Measurements from ENCODE around the gene RHCE. TPM values are rescaled to one million over a fixed set of nuclear protein-coding genes. Genes with fewer than 3 reads are reported as not detected.
"Not testable (repeated sequence)": the region's sequence is repeated elsewhere in the genome, so short reads cannot be mapped to it uniquely, and the experiment has no call there.

The RHCE gene
- 0.60 TPM for polyA plus RNA-seq
- long read RNA-seq, donor 1, result 0 reads
- long read RNA-seq, donor 2, result 0 reads
- long read RNA-seq, donor 3, result 0 reads
- long read RNA-seq, donor 4, result 0 reads
- long read RNA-seq, donor 5, partial matches to known transcripts, result 0 of 1 reads
- long read RNA-seq, donor 5, other reads (novel, unspliced or antisense), result 0 of 1 reads
- long read RNA-seq, donor 6, result 0 reads
- long read RNA-seq, donor 7, result 0 reads
- long read RNA-seq, donor 8, result 0 reads
- long read RNA-seq, donor 9, result 0 reads
- long read RNA-seq, donor 10, partial matches to known transcripts, result 7 of 13 reads
- long read RNA-seq, donor 10, other reads (novel, unspliced or antisense), result 6 of 13 reads
- long read RNA-seq, donor 11, result 0 reads

DNA sequence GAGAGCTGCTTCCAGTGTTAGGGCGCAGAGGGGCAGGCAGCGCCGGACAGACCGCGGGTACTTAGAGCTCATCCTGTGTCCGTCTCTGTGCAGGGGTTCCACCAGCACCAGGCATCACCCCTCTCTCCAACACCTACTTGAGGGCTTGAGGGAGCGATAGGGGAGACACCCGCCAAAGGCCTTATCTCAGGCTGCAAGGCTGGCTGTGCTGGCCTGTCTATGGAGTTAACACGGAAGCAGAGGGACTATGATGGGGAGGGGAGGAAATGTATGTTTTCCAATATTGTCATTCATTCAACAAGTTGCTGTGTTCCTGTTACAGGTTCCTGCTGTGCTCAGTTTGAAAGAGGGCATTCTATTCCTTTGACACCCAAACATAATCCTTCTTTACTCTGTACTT lies at the start of gene RHCE:
TSS of gene RHCE (minus strand) at position 111 of the 400 bp plus-strand sequence. CDS start at position 72, 39 bp downstream.
- H3K36me3 ChIP-seq (ENCODE audit: control insufficient read depth, insufficient read depth, low read length); H3K27me3 ChIP-seq (ENCODE audit: control insufficient read depth, insufficient read depth, low read length): not testable (repeated sequence)

GRCh38 chr1:25469177-25469576 lies 48.6 kb upstream of the RHCE start:
- DNase-seq, result no peak
- H3K9me3 ChIP-seq (ENCODE audit: control insufficient read depth, low read depth, low read length), result no peaks in the 10 kb centered on the region
- 90% methylated on average over 1 of the region's 2 CpGs for WGBS (ENCODE audit: insufficient coverage, low lambda C conversion rate)

More for the DNA sequence above, at the start of gene RHCE:
- no CpG with 5 or more reads among the region's 9 CpGs for WGBS (ENCODE audit: insufficient coverage, low lambda C conversion rate)
- not testable (repeated sequence) for H3K4me1 ChIP-seq (ENCODE audit: control insufficient read depth, insufficient read depth, low read length); H3K4me3 ChIP-seq (ENCODE audit: low read length); H3K9me3 ChIP-seq (ENCODE audit: control insufficient read depth, low read depth, low read length); H3K27ac ChIP-seq (ENCODE audit: low read length); DNase-seq

DNA sequence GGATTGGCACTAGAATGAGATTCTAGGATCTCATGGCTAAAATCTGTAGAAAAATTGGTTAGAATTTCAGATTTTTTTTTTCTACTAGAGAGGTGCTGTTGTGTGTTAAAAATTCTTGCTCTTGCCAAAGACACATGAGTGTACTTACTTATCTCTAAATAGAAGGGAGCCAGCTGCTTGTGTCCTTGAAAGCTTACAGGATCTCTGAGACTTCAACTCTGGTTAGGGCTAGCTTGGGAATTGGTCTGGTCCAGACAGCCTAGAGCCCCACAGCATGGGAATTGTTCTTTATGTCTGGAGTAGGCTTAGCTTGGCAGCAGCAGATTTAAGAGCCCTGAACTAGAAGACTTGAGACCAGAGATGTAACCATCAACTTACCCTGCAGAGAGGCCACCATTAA lies 47.4 kb upstream of the RHCE start:
- DNase-seq, result no peak

More at GRCh38 chr1:25469177-25469576, 48.6 kb upstream of the RHCE start:
- H3K27me3 ChIP-seq (ENCODE audit: control insufficient read depth, insufficient read depth, low read length), result no peaks in the 10 kb centered on the region
- H3K4me3 ChIP-seq (ENCODE audit: low read length), result no peak overlapping the region
- H3K27ac ChIP-seq (ENCODE audit: low read length), result no peak overlapping the region
- no peaks in the 10 kb centered on the region for H3K4me1 ChIP-seq (ENCODE audit: control insufficient read depth, insufficient read depth, low read length)
- peaks cover 2% of the 10 kb centered on the region for H3K36me3 ChIP-seq (ENCODE audit: control insufficient read depth, insufficient read depth, low read length)

DNA sequence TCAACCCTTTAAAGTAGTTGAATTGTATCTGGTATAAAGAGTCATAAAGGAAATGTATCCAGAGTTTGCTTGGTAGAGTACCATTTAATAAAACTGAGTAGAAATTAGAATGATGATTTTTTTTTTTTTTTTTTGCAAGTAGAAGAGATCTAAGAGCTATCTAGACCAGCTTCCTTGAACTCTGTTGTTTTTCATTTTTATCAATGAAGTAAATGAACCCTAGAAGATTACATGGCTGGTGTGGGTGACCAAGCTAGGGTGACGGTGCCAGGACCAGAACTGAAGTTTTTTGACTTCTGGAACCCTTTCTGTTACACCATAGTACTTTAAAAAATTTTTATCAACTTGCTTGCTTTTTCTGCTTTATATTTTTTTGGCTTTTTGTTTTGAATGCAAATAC lies 47.0 kb upstream of the RHCE start:
- DNase-seq, result no peak
- WGBS (ENCODE audit: insufficient coverage, low lambda C conversion rate), result no CpG with 5 or more reads among the region's 1 CpG
- no peaks in the 10 kb centered on the region for H3K27me3 ChIP-seq (ENCODE audit: control insufficient read depth, insufficient read depth, low read length)
- peaks cover 2% of the 10 kb centered on the region for H3K36me3 ChIP-seq (ENCODE audit: control insufficient read depth, insufficient read depth, low read length)
- no peaks in the 10 kb centered on the region for H3K9me3 ChIP-seq (ENCODE audit: control insufficient read depth, low read depth, low read length)
- H3K27ac ChIP-seq (ENCODE audit: low read length), result no peak overlapping the region
- no peaks in the 10 kb centered on the region for H3K4me1 ChIP-seq (ENCODE audit: control insufficient read depth, insufficient read depth, low read length)
- no peak overlapping the region for H3K4me3 ChIP-seq (ENCODE audit: low read length)

More for the DNA sequence above, 47.4 kb upstream of the RHCE start:
- Histone ChIP-seq H3K27ac (ENCODE audit: low read length) (no peak overlapping the region), H3K4me3 (ENCODE audit: low read length) (no peak overlapping the region), H3K36me3 (ENCODE audit: control insufficient read depth, insufficient read depth, low read length) (peaks cover 2% of the 10 kb centered on the region), H3K4me1 (ENCODE audit: control insufficient read depth, insufficient read depth, low read length) (no peaks in the 10 kb centered on the region), H3K27me3 (ENCODE audit: control insufficient read depth, insufficient read depth, low read length) (no peaks in the 10 kb centered on the region), H3K9me3 (ENCODE audit: control insufficient read depth, low read depth, low read length) (no peaks in the 10 kb centered on the region)

DNA sequence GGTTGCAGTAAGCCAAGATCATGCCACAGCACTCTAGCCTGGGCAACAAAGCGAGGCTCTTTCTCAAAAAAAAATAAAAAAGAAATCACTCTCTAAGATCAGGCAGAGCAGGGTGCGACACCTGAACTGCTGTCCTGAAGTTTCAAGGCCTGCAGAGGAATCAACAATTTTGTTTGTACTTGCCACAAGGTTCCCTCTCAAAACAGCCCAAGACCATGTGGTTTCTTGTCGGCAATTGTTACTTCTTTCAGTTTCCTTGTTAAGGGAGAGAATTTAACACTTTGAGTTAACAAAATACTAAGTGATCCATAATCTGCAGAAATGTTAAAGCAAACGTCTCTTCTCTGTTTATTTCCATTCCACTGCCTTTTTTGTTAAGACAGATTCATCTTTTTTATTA lies 46.6 kb upstream of the RHCE start:
- no peak overlapping the region for H3K27ac ChIP-seq (ENCODE audit: low read length)
- no peak overlapping the region for H3K4me3 ChIP-seq (ENCODE audit: low read length)
- no peaks in the 10 kb centered on the region for H3K27me3 ChIP-seq (ENCODE audit: control insufficient read depth, insufficient read depth, low read length)
- 75% methylated on average over 1 of the region's 4 CpGs for WGBS (ENCODE audit: insufficient coverage, low lambda C conversion rate)
- H3K9me3 ChIP-seq (ENCODE audit: control insufficient read depth, low read depth, low read length), result no peaks in the 10 kb centered on the region
- H3K4me1 ChIP-seq (ENCODE audit: control insufficient read depth, insufficient read depth, low read length), result no peaks in the 10 kb centered on the region
- peaks cover 2% of the 10 kb centered on the region for H3K36me3 ChIP-seq (ENCODE audit: control insufficient read depth, insufficient read depth, low read length)
- no peak for DNase-seq

- no peak overlapping the region for H3K27ac ChIP-seq (ENCODE audit: low read length)
- WGBS (ENCODE audit: insufficient coverage, low lambda C conversion rate), result no CpG with 5 or more reads among the region's 5 CpGs
Measured at GRCh38 chr1:25462732-25463131, 42.1 kb upstream of the RHCE start.

DNA sequence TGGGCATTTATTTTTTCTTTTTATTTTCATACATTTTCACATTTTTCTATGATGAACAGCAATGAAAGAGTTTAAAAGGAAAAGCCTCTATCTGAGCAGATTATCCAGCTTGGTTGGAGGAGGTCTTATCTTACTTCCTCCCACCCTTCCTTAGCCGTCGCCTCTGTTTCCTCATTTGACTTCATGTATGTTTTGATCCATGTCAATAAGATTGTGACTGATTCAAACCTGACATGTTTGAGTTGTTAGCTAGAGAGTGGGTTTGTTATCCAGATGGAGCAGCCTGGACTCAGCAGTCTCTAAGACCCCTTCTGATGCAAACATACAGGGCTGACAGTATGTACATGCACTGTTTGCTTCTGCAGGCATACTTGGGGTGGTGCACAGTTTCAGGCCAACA lies 41.2 kb upstream of the RHCE start:
- Histone ChIP-seq H3K27me3 (ENCODE audit: control insufficient read depth, insufficient read depth, low read length) (no peaks in the 10 kb centered on the region), H3K4me1 (ENCODE audit: control insufficient read depth, insufficient read depth, low read length) (no peaks in the 10 kb centered on the region), H3K4me3 (ENCODE audit: low read length) (no peak overlapping the region), H3K9me3 (ENCODE audit: control insufficient read depth, low read depth, low read length) (no peaks in the 10 kb centered on the region), H3K36me3 (ENCODE audit: control insufficient read depth, insufficient read depth, low read length) (peaks cover 15% of the 10 kb centered on the region), H3K27ac (ENCODE audit: low read length) (no peak overlapping the region)
- no peak for DNase-seq
- WGBS (ENCODE audit: insufficient coverage, low lambda C conversion rate), result no CpG with 5 or more reads among the region's 2 CpGs

More at GRCh38 chr1:25462732-25463131, 42.1 kb upstream of the RHCE start:
- H3K4me1 ChIP-seq (ENCODE audit: control insufficient read depth, insufficient read depth, low read length), result no peaks in the 10 kb centered on the region
- H3K4me3 ChIP-seq (ENCODE audit: low read length), result no peak overlapping the region
- no peak for DNase-seq
- H3K27me3 ChIP-seq (ENCODE audit: control insufficient read depth, insufficient read depth, low read length), result no peaks in the 10 kb centered on the region
- H3K9me3 ChIP-seq (ENCODE audit: control insufficient read depth, low read depth, low read length), result no peaks in the 10 kb centered on the region
- H3K36me3 ChIP-seq (ENCODE audit: control insufficient read depth, insufficient read depth, low read length), result peaks cover 12% of the 10 kb centered on the region

GRCh38 chr1:25460816-25461215 lies 40.2 kb upstream of the RHCE start:
- DNase-seq; H3K27ac ChIP-seq (ENCODE audit: low read length); H3K27me3 ChIP-seq (ENCODE audit: control insufficient read depth, insufficient read depth, low read length); H3K9me3 ChIP-seq (ENCODE audit: control insufficient read depth, low read depth, low read length); H3K4me1 ChIP-seq (ENCODE audit: control insufficient read depth, insufficient read depth, low read length); H3K4me3 ChIP-seq (ENCODE audit: low read length): not testable (repeated sequence)
- peaks cover 15% of the 10 kb centered on the region for H3K36me3 ChIP-seq (ENCODE audit: control insufficient read depth, insufficient read depth, low read length)
- WGBS (ENCODE audit: insufficient coverage, low lambda C conversion rate), result no CpG with 5 or more reads among the region's 4 CpGs

- no peaks in the 10 kb centered on the region for H3K9me3 ChIP-seq (ENCODE audit: control insufficient read depth, low read depth, low read length)
- no peak overlapping the region for H3K4me3 ChIP-seq (ENCODE audit: low read length)
- no peak for DNase-seq
- no CpG with 5 or more reads among the region's 3 CpGs for WGBS (ENCODE audit: insufficient coverage, low lambda C conversion rate)
- H3K27ac ChIP-seq (ENCODE audit: low read length), result no peak overlapping the region
- H3K36me3 ChIP-seq (ENCODE audit: control insufficient read depth, insufficient read depth, low read length), result peaks cover 15% of the 10 kb centered on the region
- no peaks in the 10 kb centered on the region for H3K27me3 ChIP-seq (ENCODE audit: control insufficient read depth, insufficient read depth, low read length)
- no peaks in the 10 kb centered on the region for H3K4me1 ChIP-seq (ENCODE audit: control insufficient read depth, insufficient read depth, low read length)
Measured at GRCh38 chr1:25460020-25460419, 39.4 kb upstream of the RHCE start.

- Histone ChIP-seq H3K36me3 (ENCODE audit: control insufficient read depth, insufficient read depth, low read length) (peaks cover 18% of the 10 kb centered on the region), H3K27me3 (ENCODE audit: control insufficient read depth, insufficient read depth, low read length) (no peaks in the 10 kb centered on the region), H3K9me3 (ENCODE audit: control insufficient read depth, low read depth, low read length) (no peaks in the 10 kb centered on the region), H3K4me1 (ENCODE audit: control insufficient read depth, insufficient read depth, low read length) (no peaks in the 10 kb centered on the region), H3K27ac (ENCODE audit: low read length) (no peak overlapping the region), H3K4me3 (ENCODE audit: low read length) (no peak overlapping the region)
- DNase-seq, result no peak
- 90% methylated on average over 2 of the region's 7 CpGs for WGBS (ENCODE audit: insufficient coverage, low lambda C conversion rate)
Measured at GRCh38 chr1:25458541-25459298, 38.1 kb upstream of the RHCE start.

All from large intestine (tissue), 12 donors.